DND-41 (cell line): Measurements from ENCODE around the gene CIROP.

Source experiments
- CTCF ChIP-seq: IDR thresholded peaks from 2 replicates; pipeline ENCODE4 v1.5.1; 2012; ENCODE audit warnings: borderline replicate concordance, low read length, moderate library complexity, mild to moderate bottlenecking; ENCODE audit not compliant: poor library complexity, severe bottlenecking; ENCODE audit errors: extremely low read depth
- EZH2 ChIP-seq: IDR thresholded peaks from 3 replicates; pipeline ENCODE4 v1.6.1; 2012; ENCODE audit warnings: borderline replicate concordance, low read depth, mild to moderate bottlenecking, moderate library complexity, low read length, inconsistent platforms; ENCODE audit not compliant: severe bottlenecking

DNA sequence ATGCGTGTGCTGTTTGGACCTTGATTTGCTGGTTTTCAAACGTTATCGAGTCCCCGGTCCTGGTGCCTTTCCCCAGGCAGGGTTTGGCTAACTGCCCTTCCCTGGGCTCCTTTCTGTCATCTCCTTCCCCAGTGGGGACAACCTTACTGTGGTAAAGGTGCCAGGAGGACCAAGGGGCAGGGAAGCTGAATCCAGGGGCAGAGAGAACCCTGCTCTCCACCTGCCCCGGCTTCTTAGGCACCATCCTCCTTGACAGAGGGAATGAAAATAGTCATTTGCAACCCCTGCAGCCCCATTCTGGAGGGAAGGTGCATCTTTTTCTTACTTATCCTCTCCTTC, 9.3 kb upstream of the CIROP start:
- TF ChIP-seq CTCF (no peak), EZH2 (no peak)
